ENCODE data around the gene RGS16.
A peak's percentile ranks its signal among the peaks of the same experiment; 100 is the strongest.

RGS16 gene

DNA sequence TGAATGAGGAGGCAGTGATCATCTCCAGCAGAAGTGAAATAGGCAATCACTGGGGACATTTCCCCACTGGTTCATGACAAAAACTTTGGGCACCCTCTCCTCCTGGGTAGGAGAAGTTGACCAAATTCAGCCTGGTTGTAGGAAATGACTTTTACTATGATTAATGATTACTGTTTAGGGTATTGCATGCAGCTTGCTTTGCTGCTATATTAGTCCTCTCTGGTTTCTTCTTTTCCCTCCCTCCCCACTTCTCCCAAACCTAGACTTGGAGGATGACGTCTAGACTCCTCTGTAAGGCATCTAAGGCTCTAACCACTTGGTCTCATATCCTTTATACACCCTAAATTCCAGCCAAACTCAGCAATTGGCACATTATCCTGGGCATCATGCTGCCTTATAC, 3.4 kb upstream of the RGS16 start:
- DNase-seq = no peak

DNA sequence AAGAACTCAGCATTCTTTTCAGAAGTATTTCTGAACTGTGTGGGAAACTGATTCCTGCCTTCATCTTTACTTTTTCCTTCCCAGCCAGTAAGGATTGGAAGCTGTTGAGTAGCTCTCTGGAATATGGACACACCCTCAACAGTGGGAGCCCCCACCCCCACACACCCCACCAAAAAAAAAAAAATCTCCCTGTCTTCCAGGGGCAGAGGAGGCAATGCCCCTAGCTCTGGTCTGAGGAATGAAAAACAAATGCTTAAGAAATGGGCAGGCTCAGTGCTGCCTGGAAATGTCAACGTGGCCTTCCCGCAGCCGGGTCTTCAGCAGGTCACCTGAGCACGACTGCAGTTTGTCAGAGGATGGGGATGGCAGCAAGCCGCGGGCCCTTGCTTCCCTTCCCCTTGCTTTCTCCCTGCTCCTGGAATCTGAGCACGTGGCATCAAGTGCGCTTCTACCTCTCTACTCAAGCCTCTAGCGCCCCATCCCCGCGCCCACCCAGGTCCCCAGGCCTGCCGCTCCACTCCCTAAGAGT, 479 bp downstream of the RGS16 start:
- DNase-seq = peak; percentile 80

DNA sequence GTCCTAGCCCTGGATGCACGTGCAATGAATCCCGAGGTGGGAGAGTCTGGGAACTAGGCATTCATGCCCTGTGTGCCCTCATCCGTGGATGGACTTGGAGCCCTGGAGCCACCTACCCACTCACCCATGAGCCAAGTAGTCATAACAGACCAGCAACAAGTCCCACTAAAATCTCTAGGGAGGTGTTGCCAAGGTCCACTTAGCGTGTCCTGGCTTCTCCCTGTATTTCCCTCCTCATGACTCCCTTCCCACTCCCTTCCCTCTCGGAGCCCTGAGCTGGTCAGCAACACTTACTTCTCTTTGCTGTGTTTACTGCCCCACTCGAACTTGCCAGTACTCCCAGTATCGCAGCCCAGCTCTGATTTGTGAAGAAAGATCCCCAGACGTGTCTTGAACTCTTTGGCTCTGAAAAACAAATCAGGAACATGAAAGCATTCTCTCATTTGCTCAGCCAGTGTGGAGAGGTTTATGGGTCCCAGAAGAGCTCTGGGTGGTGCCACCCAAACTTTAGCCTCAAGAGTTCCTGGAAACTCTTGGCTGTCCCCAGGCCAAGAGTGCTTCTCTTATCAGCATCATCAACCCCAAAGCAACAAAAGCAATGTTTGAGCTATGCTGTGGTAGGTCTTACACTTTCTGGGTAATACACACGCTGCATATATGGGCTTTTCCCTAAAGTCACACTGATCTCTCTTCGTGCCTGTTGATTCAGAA, 1.1 kb downstream of the RGS16 start:
- peak; percentile 49 for DNase-seq

DNA sequence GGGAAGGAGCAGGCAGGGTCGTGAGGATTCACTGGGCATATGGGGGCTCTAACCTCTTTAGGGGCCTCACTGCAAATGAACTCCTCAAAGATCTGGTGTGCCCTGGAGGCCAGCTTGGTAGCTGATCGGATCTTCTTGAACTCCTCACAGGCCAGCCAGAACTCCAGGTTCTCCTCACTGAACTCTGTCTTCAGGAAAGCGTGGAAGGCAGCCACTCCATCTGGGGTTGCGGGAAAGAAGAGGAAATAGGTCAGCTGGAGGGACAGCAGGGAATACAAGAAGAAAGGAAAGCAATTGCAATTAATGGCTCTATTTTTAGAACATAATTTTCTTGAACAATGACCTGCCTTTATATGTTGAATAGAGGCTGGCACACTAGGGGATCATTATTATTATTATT, 2.3 kb downstream of the RGS16 start:
- peak; percentile 67 for DNase-seq

DNA sequence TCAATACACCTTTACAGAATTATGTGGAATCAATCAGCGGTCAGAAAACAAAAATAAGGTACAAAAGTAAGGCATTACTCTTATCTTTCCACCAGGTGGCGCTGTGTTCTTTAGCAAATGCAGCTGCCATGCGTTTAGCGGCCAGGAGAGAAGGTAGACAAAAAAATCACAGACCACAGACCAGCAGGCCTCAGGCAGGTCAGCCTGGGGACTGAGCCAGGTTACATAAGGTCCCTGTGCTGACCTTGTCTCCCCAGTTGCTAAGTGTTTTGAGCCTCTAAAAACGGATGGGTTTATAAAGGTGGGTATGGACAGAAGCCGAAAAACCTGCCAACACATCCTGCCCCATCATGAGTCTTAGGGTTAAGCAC, 2.8 kb downstream of the RGS16 start:
- DNase-seq = peak; percentile 96

DNA sequence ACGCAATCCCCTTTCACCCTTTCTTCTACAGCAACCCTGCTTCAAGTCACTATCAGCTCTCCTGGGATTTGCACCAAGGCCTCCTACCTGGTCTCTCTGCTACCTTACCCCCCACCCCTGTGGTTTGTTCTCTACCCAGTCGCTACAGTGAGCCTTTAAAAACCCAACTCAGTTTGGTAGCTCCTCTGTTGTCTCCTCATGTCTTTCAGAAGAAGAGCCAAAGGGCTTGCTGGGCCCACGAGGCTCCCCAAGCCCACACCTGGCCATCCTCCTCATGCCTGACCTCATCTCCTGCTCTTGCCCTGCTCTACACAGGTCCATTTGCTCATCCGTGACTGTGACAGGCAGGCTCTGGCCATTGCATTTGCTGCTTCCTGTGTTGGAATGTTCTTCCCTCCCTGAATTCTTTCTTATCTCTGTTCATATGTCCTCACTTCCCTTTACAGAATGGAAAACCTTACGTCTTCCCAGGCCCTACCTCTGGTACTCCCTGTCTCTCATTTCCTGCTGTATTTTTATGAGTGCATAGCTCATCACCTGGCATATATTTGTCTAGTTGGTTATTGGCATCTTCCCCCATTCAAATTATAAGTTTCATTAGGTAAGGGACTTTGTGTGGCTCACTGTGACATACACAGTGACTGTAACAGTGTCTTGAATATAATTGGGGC, 3.3 kb downstream of the RGS16 start:
- DNase-seq = no peak

DNA sequence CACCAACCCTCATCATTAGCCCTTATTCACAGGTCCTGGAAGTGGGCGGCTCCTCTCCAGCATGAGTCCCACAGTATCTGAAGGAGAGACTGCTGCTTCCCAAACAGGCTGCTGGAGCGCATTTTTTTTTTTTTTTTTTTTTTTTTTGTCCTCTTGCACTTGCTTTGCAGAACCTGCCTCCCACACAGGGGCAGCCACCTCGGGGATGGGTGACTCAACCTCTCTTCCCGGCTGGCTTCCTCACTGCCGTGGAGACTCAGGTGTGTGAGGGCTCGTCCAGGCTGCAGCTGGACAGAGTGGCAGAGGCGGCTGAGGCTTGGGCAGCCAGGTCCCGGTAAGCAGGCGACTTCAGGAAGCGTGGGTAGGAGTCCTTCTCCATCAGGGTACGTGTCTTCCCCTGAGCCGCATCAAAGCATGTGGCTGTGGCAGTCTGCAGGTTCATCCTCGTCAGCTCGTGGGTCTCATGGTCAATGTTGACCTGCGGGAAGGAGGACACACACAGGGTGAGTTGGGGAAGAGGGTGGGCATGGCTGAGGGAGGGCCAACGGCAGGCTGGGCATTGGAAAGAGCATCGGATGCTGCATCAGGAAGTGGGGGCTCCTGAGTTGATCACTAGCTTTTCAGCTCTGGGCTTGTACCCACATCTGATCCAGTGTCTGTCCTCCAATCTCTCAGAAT, 4.0 kb downstream of the RGS16 start:
- no peak for DNase-seq

DNA sequence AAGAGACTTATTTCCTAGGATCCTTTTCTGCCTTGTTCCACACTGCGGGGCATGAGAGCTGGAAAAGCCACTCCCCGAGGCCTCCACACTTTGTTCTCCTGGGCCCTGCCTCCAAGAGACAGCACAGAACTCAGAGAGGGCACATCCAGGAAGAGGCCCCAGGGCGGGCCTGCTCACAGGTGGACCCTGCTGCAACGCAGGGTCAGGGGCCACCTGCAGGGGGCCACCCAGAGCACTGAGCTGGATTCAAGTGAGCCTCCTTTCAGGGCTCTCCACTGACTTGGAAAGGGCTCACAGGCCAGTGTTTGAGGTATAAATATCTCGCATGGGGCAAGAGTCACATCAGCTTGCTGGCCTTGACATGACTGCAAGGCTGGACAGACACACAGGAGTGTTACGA, 4.8 kb downstream of the RGS16 start:
- DNase-seq = peak; percentile 63

DNA sequence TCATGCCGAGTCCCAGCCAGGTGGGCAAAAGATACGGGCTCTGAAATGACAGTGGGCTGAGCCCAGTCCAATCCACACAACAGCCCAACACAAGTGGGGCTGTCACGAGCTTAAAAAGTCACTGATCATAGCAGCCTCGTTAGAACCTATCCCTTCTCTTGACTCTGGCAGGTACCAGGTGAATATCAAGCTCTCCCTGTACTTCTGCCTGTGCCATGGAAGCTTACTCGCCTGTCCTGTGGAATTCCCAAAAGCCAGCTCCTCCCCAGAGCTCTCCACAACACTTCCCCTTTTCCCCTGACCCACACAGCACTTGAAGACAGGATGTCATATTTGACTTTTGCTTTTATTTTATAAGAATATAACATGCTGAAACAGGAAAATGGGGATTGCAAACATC, 5.9 kb downstream of the RGS16 start:
- DNase-seq = peak; percentile 38

DNA sequence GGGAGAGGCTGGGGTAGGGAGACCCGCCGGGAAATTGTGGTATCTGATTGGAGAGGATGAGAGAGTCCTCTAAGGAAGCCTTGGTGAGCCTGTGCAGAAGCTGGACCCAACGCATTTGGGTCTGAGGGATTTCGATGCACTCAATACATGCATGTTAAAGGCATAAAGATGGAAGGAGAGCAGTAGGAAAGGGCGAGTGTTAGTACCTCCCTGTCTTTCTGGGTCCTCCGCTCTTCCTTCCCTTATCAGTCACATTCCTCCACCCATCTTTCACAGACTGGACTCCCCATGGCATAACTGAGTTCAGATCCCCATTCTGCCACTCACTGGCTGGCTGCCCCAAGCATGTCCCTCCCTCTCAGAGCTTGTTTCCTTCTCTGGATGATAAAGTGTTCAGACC, 7.3 kb downstream of the RGS16 start:
- DNase-seq = peak; percentile 49

DNA sequence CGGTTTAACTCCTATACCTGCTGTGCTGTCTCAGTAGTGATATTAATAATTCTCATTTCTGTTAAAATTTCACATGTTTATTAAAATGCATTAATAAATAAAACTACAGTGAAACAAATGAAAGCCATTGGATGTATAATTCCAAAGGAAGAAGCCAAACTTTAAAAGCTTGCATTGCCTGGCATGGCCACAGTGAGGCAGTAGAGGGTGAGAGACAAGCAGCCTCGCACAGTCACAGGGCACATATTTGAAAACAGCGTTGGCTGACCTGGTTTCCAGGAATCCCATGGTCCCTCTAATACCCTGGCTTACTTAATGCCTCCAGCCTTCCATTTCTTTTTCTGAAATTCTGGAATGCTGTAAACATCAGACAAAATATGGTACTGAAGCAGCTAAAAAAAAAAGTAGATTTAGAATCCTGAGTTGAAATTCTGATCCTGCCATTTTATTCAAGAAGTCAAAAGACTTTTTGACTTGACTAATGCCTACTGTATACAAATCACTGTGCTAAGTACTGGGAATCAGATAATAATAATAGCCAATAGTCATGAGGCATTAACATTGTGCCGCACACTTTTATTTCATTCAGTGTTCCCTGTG, 8.4 kb downstream of the RGS16 start:
- peak; percentile 92 for DNase-seq

DNA sequence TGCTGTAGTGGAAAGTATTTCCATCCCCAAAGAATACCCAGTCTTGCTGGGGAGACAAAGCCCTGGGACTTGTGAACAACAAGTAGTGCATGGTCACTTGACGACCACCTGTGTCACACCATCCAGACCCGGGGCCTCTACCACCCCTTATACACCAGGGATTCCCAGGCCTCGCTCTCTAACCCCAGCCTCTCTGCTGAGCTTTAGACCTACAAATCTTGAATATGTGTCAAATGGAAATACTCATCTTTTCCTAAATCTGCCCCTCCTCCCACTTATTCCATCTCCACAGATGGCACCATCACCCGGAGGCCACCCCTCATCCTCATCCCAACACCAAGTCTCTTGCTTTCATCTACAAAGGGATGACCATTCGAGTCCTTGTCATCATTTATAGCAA, 14.3 kb downstream of the RGS16 start:
- DNase-seq = no peak

DNA sequence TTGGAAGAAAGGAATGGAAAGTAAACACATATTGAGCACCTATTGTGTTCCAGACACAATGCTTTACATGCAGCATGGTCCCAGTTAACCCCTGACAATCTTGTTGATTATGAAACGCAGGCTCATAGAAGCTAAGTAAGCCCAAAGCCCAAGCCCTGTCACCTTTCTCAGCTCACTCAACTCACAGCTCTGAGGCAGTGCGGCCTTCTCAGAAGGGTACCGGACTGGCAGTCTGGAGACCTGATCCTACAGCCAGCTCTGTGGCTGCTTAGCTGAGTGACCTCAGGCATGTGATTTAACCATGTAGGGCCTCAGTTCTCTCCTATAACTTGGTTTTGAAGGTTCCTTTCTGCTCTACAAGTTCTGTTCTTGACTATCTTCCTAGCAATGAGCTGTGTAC, 14.7 kb downstream of the RGS16 start:
- DNase-seq = no peak

DNA sequence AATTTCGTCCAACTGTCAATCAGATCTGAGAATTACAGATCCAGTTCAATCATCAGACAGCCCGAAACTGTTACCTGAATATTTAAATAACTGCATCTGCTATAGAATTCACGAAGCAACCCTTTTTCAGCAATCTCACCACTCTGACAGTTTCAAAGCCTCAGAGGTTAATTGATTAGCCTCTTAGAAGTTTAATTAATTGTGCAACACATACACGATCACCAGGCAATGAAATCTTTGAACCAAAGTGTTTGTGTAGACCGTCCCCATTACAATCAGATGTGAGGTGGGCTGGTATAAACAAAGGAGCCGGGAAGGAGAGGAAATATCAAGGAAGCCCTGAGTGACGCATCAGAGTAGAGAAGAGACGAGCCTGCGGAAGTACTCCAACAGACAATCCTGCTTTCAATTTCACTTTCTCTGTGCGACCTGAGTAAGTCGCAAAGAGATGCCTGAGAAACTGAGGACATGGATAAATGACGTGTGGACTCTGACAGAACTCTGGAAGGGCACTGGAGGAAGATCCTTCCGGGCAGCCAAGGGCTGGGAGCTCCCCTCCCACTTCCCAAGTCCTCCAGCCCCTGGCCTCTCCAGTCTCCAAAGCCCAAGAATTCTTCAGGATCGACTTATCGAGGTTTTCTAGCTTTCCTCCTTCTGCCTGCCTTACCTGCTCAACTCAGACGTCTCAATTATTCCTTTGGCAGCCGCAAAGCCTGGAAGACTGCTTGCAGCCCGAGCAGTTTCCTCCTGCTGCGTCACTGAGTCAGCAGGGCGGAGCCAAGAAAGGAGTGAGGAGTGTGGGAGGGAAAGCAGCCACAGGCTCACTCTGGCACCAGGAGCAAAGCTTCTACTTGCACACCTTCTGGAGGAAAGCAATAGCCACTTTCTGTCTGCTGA, 15.4 kb downstream of the RGS16 start, which contains the start of gene RNASEL:
Gene RNASEL (minus strand): TSS at position 757 of the 897 bp plus-strand sequence. CDS start 2,450 bp downstream, outside the sequence.
- DNase-seq = peak; percentile 79

DNA sequence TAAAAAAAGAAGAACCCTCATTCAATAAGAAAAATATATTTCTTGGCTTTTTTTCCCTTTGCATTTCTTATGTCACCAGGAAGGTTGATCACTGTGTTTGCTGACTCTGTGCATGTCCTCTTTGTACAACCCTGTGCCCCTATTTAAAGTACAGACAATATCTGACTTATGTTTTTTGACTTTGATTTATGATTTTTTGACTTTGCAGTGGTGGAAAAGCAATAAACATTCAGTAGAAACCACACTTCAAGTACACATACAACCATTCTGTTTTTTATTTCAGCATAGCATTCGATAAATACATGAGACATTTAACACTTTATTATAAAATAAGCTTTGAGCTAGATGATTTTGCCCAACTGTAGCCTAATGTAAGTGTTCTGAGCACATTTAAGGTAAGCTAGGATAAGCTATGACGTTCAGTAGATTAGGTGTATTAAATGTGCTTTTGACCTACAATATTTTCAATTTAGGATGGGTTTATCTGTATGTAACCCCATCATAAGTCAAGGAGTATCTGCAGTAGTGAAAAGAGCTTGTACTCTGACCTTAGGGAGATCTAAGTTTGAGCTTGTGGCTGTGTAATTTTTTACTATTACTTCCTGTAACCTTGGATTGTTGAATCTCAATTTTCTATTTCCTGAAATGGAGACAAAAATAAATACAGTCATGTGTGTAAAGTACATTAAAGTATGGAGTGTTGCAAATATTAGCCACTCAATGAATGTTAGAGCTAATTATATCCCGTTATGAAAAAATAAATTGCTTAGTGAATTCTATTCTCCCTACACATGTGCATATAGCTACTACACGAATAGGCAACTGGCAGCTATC, 16.3 kb downstream of the RGS16 start:
- no peak for DNase-seq

DNA sequence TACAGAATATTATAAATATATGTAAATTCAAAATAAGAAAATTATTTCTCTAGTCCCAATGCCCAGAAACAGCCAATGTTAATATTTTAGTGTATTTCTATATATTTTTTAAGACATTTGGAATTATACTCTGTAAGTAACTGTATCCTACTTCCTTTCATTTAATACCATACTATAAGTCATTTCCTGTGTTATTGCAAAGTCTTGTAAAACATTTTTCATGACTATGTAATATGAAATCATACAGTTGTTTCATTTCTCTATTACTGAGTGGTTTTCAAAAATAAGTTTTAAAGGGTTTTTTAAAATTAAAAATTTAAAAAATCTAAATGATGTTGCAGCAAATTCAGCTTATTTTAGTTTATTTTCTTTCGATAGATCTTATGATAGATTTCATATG, 17.1 kb downstream of the RGS16 start:
- DNase-seq = no peak

DNA sequence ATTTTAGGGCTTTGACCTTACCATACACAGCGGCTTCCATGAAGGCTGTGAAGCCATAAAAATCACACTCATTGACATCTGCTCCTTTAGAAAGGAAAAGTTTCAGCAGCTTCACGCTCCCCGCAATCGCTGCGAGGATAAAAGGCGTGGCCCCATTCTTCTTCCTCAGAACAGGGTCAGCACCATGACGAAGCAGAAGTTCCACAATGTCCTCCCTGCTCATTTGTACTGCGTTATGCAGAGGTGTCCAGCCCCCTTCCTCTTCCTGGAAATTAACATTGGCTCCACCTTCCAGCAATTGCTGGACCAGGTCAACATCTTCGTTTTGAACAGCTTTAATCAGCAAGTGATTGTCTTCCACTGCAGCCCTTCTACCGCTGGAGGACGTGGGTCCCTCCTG, 17.8 kb downstream of the RGS16 start:
- DNase-seq = no peak

DNA sequence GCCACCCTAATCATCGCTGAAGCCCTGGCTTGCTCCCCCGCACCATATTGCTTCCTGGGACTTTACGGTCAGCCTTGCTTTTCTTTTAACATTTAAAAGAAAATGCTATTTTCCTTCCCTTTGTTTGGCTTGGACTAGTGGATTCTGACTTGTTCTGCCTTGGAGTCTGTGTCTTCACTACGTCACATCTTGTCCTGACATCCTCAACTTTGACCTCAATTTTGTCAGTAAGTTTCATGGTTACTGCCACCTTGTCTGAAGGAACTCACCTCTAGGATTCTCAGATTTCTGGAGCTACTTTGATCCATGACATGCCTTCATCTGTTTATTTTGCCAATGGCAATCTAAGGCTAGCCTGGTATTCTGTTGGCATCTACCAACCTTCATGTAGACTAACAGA, 19.4 kb downstream of the RGS16 start:
- DNase-seq = no peak

DNA sequence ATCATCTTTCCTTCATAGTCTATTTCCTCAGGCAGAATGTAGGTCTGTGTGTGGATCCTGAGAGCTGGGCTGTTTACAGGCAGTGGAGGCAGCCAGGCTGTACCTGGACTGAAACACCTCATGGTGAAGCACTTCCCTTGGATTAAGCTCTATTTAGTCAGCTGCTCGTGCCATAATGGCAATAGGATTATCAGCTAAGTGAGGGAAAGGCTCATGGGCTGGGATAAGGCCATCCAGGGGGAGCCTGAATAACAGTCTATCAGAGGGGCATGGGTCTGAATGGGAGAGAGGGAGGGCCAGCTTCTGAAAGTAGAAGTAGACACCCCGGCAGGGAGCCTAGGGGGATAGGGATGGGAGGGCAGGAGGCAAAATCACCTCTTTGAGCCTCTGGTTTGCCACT, 23.5 kb downstream of the RGS16 start:
- peak; percentile 99 for DNase-seq

DNA sequence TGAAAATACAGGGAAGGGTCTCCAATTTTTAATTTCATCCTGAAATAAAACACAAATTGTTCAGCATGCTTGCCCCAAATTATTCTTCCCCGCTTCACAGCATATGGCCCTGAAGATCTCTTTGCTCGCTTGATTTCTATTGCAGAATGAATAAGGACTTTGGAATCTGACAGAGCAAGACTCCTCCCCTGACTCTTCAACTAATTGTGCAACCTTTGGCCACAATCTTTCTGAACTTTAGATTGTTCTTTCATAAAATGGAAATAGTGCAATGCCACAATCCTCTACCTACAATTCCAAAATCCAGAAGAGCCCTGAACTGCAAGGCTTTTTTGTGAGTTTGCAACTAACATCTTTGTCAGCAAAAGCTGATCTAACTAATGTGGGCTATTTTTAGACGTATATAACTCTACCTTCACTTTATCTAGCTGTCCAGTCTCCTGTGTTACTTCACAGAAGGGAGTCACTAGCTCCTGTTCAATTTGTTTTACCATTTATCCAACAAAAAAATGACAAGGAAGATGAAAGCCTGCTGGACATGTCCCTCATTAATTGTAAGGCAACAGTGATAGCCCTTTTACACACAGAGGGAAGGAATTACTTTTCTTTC, 28.5 kb downstream of the RGS16 start:
- DNase-seq = no peak

DNA sequence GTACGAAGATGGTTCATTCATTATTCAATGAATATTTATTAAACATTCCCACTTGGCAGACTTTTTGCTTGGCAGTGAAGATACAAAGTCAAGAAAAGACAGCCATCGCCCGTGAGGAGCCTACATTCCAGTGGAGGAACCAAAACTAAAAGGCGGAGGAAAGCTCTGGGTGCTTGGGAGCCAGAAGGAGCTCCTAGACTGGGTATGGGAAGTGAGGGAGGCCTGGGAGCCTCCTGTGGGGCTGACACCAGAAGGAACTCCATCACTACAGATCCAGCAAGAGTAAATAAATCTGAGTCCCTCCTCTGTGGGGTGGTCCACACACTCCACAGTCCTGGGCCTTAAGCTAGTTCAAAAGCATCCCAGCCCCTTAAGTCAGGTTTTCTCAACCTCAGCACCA, 30.0 kb downstream of the RGS16 start:
- no peak for DNase-seq
